HG02970 (cell line): Measurements from ENCODE around the gene ZNF804A.

Source experiments
- ATAC-seq: cut with Tn5 transposase; IDR thresholded peaks from one replicate; pipeline ENCODE4 v1.9.1; 2021; ENCODE audit warnings: mild to moderate bottlenecking, moderate library complexity, moderate number of reproducible peaks; ENCODE audit not compliant: unreplicated experiment, low FRiP score

Gene ZNF804A

GRCh38 chr2:184598316-184599053 lies at the start of gene ZNF804A:
Gene ZNF804A, plus strand, starts transcription at chr2:184598529. Its CDS starts 431 bp downstream, at chr2:184598960.
- ATAC-seq, result peak; percentile 92

GRCh38 chr2:184549153-184549552 lies 49.2 kb upstream of the ZNF804A start:
- ATAC-seq, result no peak

- ATAC-seq, result no peak
Observed at GRCh38 chr2:184551626-184552025, 46.7 kb upstream of the ZNF804A start.

- no peak for ATAC-seq
Observed at GRCh38 chr2:184554736-184555135, 43.6 kb upstream of the ZNF804A start.

GRCh38 chr2:184555352-184555751 lies 43.0 kb upstream of the ZNF804A start:
- no peak for ATAC-seq

GRCh38 chr2:184556639-184557038 lies 41.7 kb upstream of the ZNF804A start:
- no peak for ATAC-seq

GRCh38 chr2:184558713-184559464 lies 39.4 kb upstream of the ZNF804A start:
- no peak for ATAC-seq

- no peak for ATAC-seq
Observed at GRCh38 chr2:184560603-184561002, 37.7 kb upstream of the ZNF804A start.

GRCh38 chr2:184562532-184562931 lies 35.8 kb upstream of the ZNF804A start:
- no peak for ATAC-seq

- no peak for ATAC-seq
Observed at GRCh38 chr2:184564092-184564491, 34.2 kb upstream of the ZNF804A start.

- no peak for ATAC-seq
Observed at GRCh38 chr2:184566716-184567115, 31.6 kb upstream of the ZNF804A start.

GRCh38 chr2:184577056-184577455 lies 21.3 kb upstream of the ZNF804A start:
- ATAC-seq, result no peak

GRCh38 chr2:184577743-184578142 lies 20.6 kb upstream of the ZNF804A start:
- no peak for ATAC-seq

GRCh38 chr2:184579226-184579625 lies 19.1 kb upstream of the ZNF804A start:
- ATAC-seq, result no peak

GRCh38 chr2:184581391-184581790 lies 16.9 kb upstream of the ZNF804A start:
- ATAC-seq, result no peak

- ATAC-seq, result no peak
Observed at GRCh38 chr2:184589261-184589660, 9.1 kb upstream of the ZNF804A start.

- no peak for ATAC-seq
Observed at GRCh38 chr2:184596819-184597411, 1.4 kb upstream of the ZNF804A start.

GRCh38 chr2:184597571-184597991 lies 748 bp upstream of the ZNF804A start:
- ATAC-seq, result no peak

- no peak for ATAC-seq
Observed at GRCh38 chr2:184598002-184598315, 370 bp upstream of the ZNF804A start.

- ATAC-seq, result no peak
Observed at GRCh38 chr2:184599054-184599871, 934 bp downstream of the ZNF804A start.

- no peak for ATAC-seq
Observed at GRCh38 chr2:184599872-184600222, 1.5 kb downstream of the ZNF804A start.
